HTERT RPE-1 (cell line): ENCODE results near the gene CDC20B.
"Not testable (repeated sequence)": the region's sequence is repeated elsewhere in the genome, so short reads cannot be mapped to it uniquely, and the experiment has no call there.

ENCODE experiments used
- in situ Hi-C: fragments of 300-500 bp; cut with MboI; formaldehyde crosslinking; loops from 4 replicates; pipeline ENCODE4 v1.14.3; 2020; ENCODE audit warnings: low sequenced_read_pairs

CDC20B gene

GRCh38 chr5:55162666-55163065 lies 10.3 kb downstream of the CDC20B start:
- in situ Hi-C loops, result no loop called here

DNA sequence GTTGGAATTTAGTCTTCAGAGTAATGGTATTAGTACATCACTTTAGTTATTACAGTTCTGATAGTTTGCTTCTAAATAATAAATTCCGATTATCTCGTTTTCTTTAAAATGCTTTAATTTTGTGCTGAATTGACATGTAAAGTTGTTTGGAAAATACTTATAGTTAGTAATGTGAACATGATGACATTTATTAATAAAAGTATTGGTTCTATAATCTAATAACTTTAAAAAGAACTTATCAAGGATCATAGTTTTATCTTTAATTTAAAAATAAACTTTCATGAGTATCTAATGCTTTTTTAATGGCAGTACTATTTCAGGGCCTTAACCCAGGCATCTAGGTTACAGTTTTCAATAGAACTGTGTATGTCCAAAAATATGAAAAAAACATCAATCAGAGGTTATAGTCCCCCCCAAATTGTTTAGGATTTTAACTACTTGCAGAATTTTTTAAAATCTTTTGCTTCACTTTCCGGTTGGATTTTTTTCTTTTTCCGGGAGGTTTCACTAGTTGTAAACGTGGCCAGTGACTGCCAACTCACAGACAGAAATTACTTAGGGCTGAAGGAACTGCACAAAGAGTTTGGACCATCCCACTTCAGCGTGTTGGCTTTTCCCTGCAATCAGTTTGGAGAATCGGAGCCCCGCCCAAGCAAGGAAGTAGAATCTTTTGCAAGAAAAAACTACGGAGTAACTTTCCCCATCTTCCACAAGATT lies 12.3 kb downstream of the CDC20B start:
- in situ Hi-C loops, result no loop called here

GRCh38 chr5:55159763-55160492 lies 13.0 kb downstream of the CDC20B start, which contains the start of gene GPX8:
TSS of gene GPX8 (plus strand) at chr5:55160171. CDS start at chr5:55160193, 22 bp downstream.
- in situ Hi-C loops, result no loop called here

DNA sequence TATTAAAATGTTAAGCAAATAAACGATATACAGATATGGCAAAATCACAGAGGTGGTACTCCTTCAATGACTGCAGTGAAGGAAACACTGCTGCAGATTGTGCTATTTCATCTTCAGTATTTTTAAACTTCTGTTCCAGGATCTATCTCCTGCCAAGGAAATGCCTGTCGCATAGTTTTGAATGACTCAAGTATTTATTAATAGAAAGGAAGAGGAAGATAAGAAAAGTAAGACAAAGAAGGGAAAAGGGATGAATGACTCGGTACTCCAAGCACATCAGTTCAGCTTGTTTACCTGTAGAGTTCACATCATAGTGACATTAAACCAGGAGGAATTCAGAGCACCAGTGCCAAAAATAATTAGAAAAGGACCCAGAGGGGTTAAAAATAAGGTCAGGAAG lies 18.1 kb downstream of the CDC20B start:
- in situ Hi-C loops, result no loop called here

DNA sequence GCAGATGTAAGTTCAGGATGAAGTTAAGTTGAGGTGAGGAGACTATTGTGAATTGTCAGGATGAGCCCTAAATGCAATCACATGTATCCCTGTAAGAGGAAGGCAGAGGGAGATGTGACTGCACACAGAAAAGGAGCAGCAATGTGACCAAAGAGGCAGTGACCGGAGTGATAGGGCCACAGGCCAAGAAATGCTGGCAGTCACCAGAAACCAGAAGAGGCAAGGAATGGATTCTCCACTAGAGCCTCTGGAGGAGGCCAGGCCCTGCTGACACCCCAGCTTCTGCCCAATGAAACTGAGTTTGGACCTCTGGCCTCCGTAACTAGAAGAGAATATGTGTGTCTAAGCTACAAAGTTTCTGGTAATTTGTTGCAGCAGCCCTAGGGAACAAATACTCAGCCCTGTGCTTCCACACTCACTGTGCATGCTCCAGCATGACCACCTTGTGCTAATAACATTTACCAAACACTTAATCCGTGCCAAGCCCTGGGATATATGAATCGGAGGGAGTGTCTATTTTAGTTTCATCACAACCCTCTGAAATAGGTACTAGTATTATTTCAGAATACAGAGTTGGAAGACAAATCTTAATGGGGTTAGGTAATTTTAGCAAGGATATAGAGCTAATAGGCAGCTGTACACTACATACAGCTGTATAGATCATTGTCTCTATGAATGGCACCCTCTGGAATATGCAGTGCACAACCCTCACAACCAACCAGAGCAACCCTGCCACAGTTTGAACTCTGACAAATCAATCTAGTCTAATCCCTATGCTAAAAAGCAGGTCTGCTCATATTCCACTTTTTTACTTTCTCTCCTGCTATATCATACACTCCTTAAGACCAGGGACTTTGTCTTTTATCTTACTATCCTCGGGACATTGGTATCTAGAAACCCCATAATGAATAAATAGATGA lies 20.8 kb downstream of the CDC20B start:
- in situ Hi-C loops, result no loop called here

- in situ Hi-C loops, result no loop called here
Observed at GRCh38 chr5:55149308-55149795, 23.6 kb downstream of the CDC20B start.

DNA sequence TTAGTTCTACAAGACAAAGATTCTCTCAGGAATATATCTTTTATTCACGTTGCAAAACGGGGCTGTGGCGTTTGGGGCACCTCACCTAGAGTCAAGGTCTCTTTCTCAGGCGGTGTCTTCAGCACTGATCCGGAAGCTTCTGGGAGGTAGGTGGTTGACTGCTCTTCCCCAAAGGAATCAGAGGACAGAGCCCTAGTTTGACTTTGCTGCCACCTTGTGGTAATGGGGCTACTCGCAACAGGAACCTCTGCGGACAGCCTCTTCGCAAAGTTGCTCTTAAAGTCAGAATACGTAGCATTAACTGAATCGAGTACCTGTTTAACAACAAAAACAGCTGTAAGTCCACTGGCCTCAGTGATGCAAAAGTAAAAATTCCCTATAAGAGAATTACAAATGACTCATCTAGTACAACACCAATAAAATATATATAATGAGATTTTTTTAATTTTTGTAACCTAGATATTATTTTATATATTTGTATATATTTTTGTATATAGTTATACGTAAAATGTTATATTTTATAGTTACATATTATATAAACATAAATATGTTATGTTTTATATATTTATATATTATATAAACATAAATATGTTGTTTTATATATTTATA lies 26.3 kb downstream of the CDC20B start:
- in situ Hi-C loops, result no loop called here

DNA sequence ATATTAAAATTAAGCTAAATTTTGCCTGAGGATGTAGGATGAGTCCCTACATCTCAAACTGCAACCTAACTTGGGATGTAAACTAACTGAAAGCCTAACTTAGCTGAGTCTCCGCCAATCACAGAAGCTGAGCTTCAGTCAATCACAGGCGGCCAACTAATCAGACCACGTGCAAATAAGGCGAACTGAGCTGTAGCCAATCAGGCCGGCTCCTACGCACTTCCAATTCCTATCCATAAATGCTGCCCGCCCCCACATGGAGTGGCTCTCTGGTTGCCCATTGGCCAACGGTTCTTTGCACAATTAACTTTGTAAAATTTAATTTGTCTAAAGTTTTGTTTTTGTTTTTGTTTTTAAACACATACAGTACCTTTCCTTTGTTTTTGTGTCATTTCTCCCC lies 26.9 kb downstream of the CDC20B start:
- in situ Hi-C loops, result no loop called here

GRCh38 chr5:55143624-55144023 lies 29.4 kb downstream of the CDC20B start:
- in situ Hi-C loops, result no loop called here

- in situ Hi-C loops, result no loop called here
Observed at GRCh38 chr5:55141945-55142690, 30.9 kb downstream of the CDC20B start.

DNA sequence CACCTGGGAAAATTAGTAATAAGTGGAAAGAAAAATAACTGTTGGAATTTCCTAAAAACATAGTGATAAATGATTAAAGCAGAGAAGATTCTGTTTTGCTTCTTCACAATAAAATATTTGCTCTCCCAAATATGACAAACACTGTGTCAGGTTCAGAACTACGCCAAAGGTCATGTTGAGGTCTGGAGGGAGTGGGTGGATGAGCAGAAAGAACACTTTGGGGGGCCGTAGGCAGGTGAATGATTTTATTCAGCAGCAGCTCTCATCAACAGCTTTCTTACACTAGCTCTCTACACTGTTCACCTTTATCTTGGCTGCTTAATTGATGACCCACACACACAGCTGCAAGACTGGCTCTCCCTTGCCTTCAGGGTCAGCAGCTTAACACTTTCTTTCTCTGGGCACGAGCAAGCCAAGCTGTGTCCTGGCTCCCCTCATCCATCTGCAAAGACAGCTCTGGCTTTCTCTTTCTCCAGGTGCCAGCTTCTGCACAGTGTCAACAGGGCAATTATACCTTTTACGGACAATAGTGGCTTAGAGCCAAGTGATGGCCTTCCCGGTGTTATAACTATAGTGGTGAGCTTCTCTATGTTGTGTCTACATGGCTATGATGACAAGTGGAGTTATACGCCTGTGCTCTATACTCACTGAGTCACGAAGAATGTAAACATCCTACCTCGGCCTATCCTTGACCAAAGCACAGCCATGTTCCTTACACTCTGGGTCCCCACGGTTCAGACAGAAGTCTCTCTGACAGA lies 31.9 kb downstream of the CDC20B start:
- in situ Hi-C loops, result no loop called here

- in situ Hi-C loops, result no loop called here
Observed at GRCh38 chr5:55136521-55136920, 36.5 kb downstream of the CDC20B start.

DNA sequence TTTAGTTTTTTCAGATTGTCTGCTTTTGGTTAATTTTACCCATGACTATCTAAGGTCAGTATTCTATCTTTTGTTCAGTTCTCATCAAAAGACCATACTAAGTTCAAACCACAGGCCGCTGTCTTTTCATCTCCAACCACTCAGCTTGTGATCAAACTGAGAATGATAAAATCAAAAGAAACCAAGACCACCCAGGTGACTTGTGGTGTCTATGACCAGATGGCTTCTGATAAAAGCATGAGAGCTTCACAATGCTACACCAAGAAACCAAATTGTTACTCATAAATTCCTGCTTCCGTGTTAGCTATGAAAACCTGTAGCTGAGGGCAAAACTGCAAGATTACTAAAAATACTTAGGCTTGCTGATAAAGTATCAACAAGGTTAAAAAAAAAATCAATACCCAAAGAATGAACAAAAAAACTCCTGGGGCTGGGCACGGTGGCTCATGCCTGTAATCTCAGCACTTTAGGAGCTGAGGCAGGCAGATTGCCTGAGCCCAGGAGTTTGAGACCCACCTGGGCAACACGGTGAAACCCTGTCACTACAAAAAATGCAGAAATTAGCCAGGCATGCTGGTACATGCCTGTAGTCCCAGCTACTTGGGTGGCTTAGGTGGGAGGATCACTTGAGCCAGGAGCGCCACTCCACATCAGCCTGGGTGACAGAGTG lies 38.8 kb downstream of the CDC20B start:
- in situ Hi-C loops, result no loop called here

- in situ Hi-C loops, result no loop called here
Observed at GRCh38 chr5:55123365-55123764, 49.6 kb downstream of the CDC20B start.

DNA sequence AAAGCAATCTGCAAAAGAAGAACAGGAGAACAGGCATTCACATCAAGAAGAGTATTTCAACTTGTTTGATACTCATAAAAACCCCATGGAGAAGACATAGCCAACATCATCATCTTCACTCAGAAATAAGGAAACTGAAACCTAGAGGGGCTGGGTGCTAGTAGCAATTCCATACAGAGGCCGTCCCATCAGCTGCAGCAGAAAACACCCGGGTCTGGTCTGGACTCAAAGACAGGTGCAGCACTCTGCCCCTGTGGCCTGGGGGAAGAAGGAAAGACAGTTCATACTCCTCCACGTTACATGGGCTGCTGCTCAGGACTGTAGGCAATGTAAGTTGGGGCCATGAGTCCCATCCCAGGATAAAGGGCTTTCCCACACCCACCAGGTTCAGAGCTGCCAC lies 58.9 kb downstream of the CDC20B start:
- in situ Hi-C loops, result no loop called here

DNA sequence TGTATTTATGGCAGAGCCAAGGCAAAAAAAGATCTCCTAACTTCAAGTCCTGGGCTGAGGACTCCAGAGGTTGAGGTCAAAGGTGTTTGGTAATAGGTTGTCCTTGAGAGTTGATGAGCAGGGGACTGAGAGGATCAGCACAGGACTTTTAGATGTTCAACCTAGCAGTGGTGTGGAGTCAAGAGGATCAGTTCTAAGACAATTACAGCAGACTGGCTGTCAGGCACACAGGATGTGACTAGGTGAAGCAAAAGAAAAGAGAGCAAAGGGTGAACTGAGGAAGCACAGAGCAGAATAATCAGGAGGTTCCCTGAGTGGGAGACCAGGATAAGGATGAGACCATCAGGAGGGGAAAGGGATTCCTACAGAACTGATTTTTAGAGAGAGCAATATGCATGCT lies 59.6 kb downstream of the CDC20B start:
- in situ Hi-C loops, result no loop called here

GRCh38 chr5:55110217-55110616 lies 62.8 kb downstream of the CDC20B start:
- in situ Hi-C loops, result no loop called here

- in situ Hi-C loops, result no loop called here
Observed at GRCh38 chr5:55108661-55109060, 64.3 kb downstream of the CDC20B start.

- in situ Hi-C loops, result not testable (repeated sequence)
Observed at GRCh38 chr5:55105976-55106375, 67.0 kb downstream of the CDC20B start.
